NCI-H1092 treated with DMSO at 0.1 percent for 48 hours (cell line): Measurements from ENCODE around the gene ACIN1.

Experiments used
- DNase-seq: peaks from one replicate; lab custom pipeline; 2025; lab: John Stamatoyannopoulos, UW

The ACIN1 gene

GRCh38 chr14:23079716-23080115 lies 15.2 kb downstream of the ACIN1 start:
- DNase-seq: no peak

GRCh38 chr14:23078692-23079116 lies 16.2 kb downstream of the ACIN1 start:
- no peak for DNase-seq

GRCh38 chr14:23077962-23078361 lies 17.0 kb downstream of the ACIN1 start:
- DNase-seq: no peak

GRCh38 chr14:23076785-23077408 lies 18.0 kb downstream of the ACIN1 start:
- DNase-seq: no peak

GRCh38 chr14:23074906-23075305 lies 20.0 kb downstream of the ACIN1 start:
- no peak for DNase-seq

GRCh38 chr14:23071921-23072539 lies 22.9 kb downstream of the ACIN1 start:
- DNase-seq: no peak

GRCh38 chr14:23071244-23071920 lies 23.6 kb downstream of the ACIN1 start:
- no peak for DNase-seq

GRCh38 chr14:23070262-23071129 lies 24.4 kb downstream of the ACIN1 start:
- DNase-seq: no peak

GRCh38 chr14:23069413-23069806 lies 25.5 kb downstream of the ACIN1 start:
- no peak for DNase-seq

GRCh38 chr14:23068789-23069412 lies 26.0 kb downstream of the ACIN1 start:
- DNase-seq: no peak

- DNase-seq: no peak
Measured at GRCh38 chr14:23067847-23068788, 26.8 kb downstream of the ACIN1 start.

- no peak for DNase-seq
Measured at GRCh38 chr14:23066855-23067744, 27.8 kb downstream of the ACIN1 start.

GRCh38 chr14:23066368-23066767 lies 28.6 kb downstream of the ACIN1 start:
- DNase-seq: no peak

GRCh38 chr14:23063601-23064000 lies 31.3 kb downstream of the ACIN1 start:
- no peak for DNase-seq

GRCh38 chr14:23062002-23062401 lies 32.9 kb downstream of the ACIN1 start:
- no peak for DNase-seq

GRCh38 chr14:23060536-23061260 lies 34.2 kb downstream of the ACIN1 start:
- no peak for DNase-seq

- DNase-seq: no peak
Measured at GRCh38 chr14:23058654-23059504, 36.1 kb downstream of the ACIN1 start.
